ENCODE results near the gene RDH14. TPM values are rescaled to one million over a fixed set of nuclear protein-coding genes. Genes with fewer than 3 reads are reported as not detected.

RDH14 gene
- total and polyA plus RNA-seq, 10 donors: 14.2 to 26.0 (median 19.1) TPM

DNA sequence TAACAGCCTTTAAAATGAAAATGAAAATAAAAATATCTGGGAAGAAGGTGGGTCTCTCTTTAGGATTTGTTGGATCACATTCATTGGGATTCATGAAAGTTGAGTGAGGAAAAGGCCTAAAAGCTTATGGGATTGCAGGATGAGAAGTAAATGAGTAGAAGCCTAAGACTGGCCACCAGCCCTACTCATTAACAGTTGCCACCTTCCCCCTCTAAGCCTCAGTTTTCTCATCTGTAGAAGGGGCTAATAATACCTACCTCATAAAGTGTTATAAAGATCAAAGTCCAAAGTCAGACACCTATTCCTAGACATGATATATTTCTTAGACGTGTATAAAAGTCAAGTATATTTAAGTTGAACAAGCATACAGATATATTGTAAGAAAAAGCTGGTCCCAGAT is 23.8 kb downstream of the RDH14 start:
- Histone ChIP-seq H3K4me3 (no peak overlapping the region), H3K27ac (no peak overlapping the region), H3K9me3 (peaks cover 0 to 11% (median 4%) of the 10 kb centered on the region in 8 donors), H3K4me1 (no peaks in the 10 kb centered on the region), H3K36me3 (no peaks in the 10 kb centered on the region), H3K27me3 (replicated peaks in 1 of 7) (no peaks in the 10 kb centered on the region)
- DNase-seq: no peak
- intact Hi-C loops (cut with DNase I; ENCODE audit: low total_unique reads): no loop called here
- TF ChIP-seq, protein P1, sequence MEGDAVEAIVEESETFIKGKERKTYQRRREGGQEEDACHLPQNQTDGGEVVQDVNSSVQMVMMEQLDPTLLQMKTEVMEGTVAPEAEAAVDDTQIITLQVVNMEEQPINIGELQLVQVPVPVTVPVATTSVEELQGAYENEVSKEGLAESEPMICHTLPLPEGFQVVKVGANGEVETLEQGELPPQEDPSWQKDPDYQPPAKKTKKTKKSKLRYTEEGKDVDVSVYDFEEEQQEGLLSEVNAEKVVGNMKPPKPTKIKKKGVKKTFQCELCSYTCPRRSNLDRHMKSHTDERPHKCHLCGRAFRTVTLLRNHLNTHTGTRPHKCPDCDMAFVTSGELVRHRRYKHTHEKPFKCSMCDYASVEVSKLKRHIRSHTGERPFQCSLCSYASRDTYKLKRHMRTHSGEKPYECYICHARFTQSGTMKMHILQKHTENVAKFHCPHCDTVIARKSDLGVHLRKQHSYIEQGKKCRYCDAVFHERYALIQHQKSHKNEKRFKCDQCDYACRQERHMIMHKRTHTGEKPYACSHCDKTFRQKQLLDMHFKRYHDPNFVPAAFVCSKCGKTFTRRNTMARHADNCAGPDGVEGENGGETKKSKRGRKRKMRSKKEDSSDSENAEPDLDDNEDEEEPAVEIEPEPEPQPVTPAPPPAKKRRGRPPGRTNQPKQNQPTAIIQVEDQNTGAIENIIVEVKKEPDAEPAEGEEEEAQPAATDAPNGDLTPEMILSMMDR (IDR thresholded peaks at IDR 0.05 in 8 of 11, conservative IDR thresholded peaks at IDR 0.05 in 3 of 11): no peak
- TF ChIP-seq POLR2AphosphoS5 (IDR thresholded peaks at IDR 0.05) (no peak), POLR2A (IDR thresholded peaks at IDR 0.05) (no peak)
- WGBS, 5 donors: 73 to 100% (median 85%) methylated on average over 1 of the region's 1 CpG

- Histone ChIP-seq H3K9me3 (peaks cover 0 to 7% (median 4%) of the 10 kb centered on the region in 8 donors), H3K4me3 (no peak overlapping the region), H3K27ac (no peak overlapping the region), H3K36me3 (no peaks in the 10 kb centered on the region), H3K4me1 (no peaks in the 10 kb centered on the region), H3K27me3 (replicated peaks in 1 of 7) (no peaks in the 10 kb centered on the region)
- WGBS, 5 donors: 13 to 27% (median 23%) methylated on average over 7 of the region's 7 CpGs
- no peak for TF ChIP-seq POLR2A (IDR thresholded peaks at IDR 0.05)
- TF ChIP-seq, protein P1 (IDR thresholded peaks at IDR 0.05 in 8 of 11, conservative IDR thresholded peaks at IDR 0.05 in 3 of 11): no peak
- TF ChIP-seq POLR2AphosphoS5 (IDR thresholded peaks at IDR 0.05): no peak
- intact Hi-C loops (cut with DNase I; ENCODE audit: low total_unique reads): no loop called here
- no peak for DNase-seq
These were observed 24.4 kb downstream of the RDH14 start for GRCh38 chr2:18536100-18536499.

DNA sequence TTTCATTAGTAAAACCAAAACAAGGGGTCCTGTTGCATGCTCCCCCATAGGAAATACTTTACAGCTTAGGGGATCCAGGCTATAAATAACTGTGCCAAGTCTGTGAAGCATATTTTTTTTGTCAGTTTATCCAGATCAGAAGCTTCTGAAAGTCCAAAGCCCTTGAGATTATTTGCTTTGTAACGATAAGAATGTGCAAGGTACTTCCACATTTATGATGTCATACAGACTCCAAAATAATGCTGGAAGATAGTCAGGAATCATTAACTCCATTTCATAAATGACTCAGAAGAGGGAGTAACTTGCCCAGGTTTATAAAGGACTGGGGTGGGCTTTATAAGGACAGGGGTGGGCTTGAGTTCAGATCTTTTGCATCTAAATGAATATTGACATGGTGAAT is 29.3 kb downstream of the RDH14 start:
- DNase-seq: no peak
- Histone ChIP-seq H3K9me3 (no peaks in the 10 kb centered on the region), H3K36me3 (no peaks in the 10 kb centered on the region), H3K4me3 (no peak overlapping the region), H3K4me1 (no peaks in the 10 kb centered on the region), H3K27ac (no peak overlapping the region), H3K27me3 (replicated peaks in 1 of 7) (no peaks in the 10 kb centered on the region)
- intact Hi-C loops (cut with DNase I; ENCODE audit: low total_unique reads): no loop called here
- WGBS, 5 donors: 64 to 93% (median 79%) methylated on average over 1 of the region's 1 CpG
- TF ChIP-seq, protein P1 (IDR thresholded peaks at IDR 0.05 in 8 of 11, conservative IDR thresholded peaks at IDR 0.05 in 3 of 11): no peak
- TF ChIP-seq POLR2AphosphoS5 (IDR thresholded peaks at IDR 0.05): no peak
- no peak for TF ChIP-seq POLR2A (IDR thresholded peaks at IDR 0.05)

DNA sequence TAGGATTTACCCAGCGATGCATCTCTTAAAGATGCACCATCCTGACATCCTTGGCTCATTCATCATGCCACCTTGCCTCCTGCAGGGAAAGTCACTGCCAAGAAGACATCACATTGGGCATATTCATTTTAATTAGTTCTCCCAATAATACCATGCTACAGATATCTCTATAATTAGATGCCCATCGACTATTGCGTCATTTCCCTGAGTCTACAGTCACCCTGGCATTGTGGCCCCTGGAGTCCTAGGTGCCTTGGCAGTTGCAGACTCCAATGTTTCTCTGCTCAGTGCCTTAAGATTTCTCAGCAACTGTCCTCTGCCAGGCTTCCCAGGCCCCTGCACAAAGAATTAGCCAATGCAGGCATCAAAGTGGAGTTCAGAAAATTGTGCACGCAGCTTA is 32.6 kb downstream of the RDH14 start:
- TF ChIP-seq POLR2AphosphoS5 (IDR thresholded peaks at IDR 0.05) (no peak), POLR2A (IDR thresholded peaks at IDR 0.05) (no peak)
- TF ChIP-seq, protein P1 (IDR thresholded peaks at IDR 0.05 in 8 of 11, conservative IDR thresholded peaks at IDR 0.05 in 3 of 11): no peak
- no peaks in the 10 kb centered on the region for H3K9me3 ChIP-seq
- no peak overlapping the region for H3K4me3 ChIP-seq
- DNase-seq: no peak
- WGBS, 5 donors: 71 to 93% (median 91%) methylated on average over 4 of the region's 4 CpGs
- no peaks in the 10 kb centered on the region for H3K36me3 ChIP-seq
- no peaks in the 10 kb centered on the region for H3K27me3 ChIP-seq (replicated peaks in 1 of 7)
- no peaks in the 10 kb centered on the region for H3K4me1 ChIP-seq
- intact Hi-C loops (cut with DNase I; ENCODE audit: low total_unique reads): loop anchor here (10.0 kb wide), 1 partner anchor 217 kb away; no protein-coding TSS in a partner anchor
- H3K27ac ChIP-seq: no peak overlapping the region
